Measurements from ENCODE around the gene TIAM1. TPM values are rescaled to one million over a fixed set of nuclear protein-coding genes. Genes with fewer than 3 reads are reported as not detected.

TIAM1 gene
- total RNA-seq, 3 donors from 2014 or later = 6.2 to 11.6 (median 10.4) TPM

GRCh38 chr21:31363720-31364119 lies 19.7 kb upstream of the TIAM1 start:
- no peaks in the 10 kb centered on the region for H3K4me1 ChIP-seq (ENCODE audit: low read depth)
- TF ChIP-seq CTCF (IDR thresholded peaks at IDR 0.05) = no peak
- DNase-seq = no peak
- ATAC-seq = no peak
- no peaks in the 10 kb centered on the region for H3K9me3 ChIP-seq
- no peaks in the 10 kb centered on the region for H3K36me3 ChIP-seq (ENCODE audit: low read depth)
- no peak overlapping the region for H3K4me3 ChIP-seq
- intact Hi-C loops (cut with DNase I, micrococcal nuclease) = no loop called here

- no peak for ATAC-seq
- H3K36me3 ChIP-seq (ENCODE audit: low read depth) = no peaks in the 10 kb centered on the region
These were observed 16.7 kb upstream of the TIAM1 start for GRCh38 chr21:31360717-31361116.

GRCh38 chr21:31358158-31358557 lies 14.1 kb upstream of the TIAM1 start:
- H3K9me3 ChIP-seq = no peaks in the 10 kb centered on the region
- no peaks in the 10 kb centered on the region for H3K36me3 ChIP-seq (ENCODE audit: low read depth)
- intact Hi-C loops (cut with DNase I, micrococcal nuclease) = no loop called here
- ATAC-seq (no peak), DNase-seq (no peak)
- no peak overlapping the region for H3K4me3 ChIP-seq
- H3K4me1 ChIP-seq (ENCODE audit: low read depth) = no peaks in the 10 kb centered on the region
- no peak for TF ChIP-seq CTCF (IDR thresholded peaks at IDR 0.05)

More at GRCh38 chr21:31360717-31361116, 16.7 kb upstream of the TIAM1 start:
- intact Hi-C loops (cut with DNase I, micrococcal nuclease) = no loop called here
- DNase-seq = no peak
- no peak for TF ChIP-seq CTCF (IDR thresholded peaks at IDR 0.05)
- Histone ChIP-seq H3K4me3 (no peak overlapping the region), H3K4me1 (ENCODE audit: low read depth) (no peaks in the 10 kb centered on the region), H3K9me3 (no peaks in the 10 kb centered on the region)

GRCh38 chr21:31356440-31356839 lies 12.4 kb upstream of the TIAM1 start:
- H3K4me1 ChIP-seq (ENCODE audit: low read depth) = no peaks in the 10 kb centered on the region
- H3K36me3 ChIP-seq (ENCODE audit: low read depth) = no peaks in the 10 kb centered on the region
- no peak for TF ChIP-seq CTCF (IDR thresholded peaks at IDR 0.05)
- intact Hi-C loops (cut with DNase I, micrococcal nuclease) = no loop called here
- ATAC-seq = no peak
- H3K9me3 ChIP-seq = no peaks in the 10 kb centered on the region
- H3K4me3 ChIP-seq = no peak overlapping the region
- DNase-seq = no peak

GRCh38 chr21:31354604-31355443 lies 10.8 kb upstream of the TIAM1 start:
- ATAC-seq (peak; percentile 86), DNase-seq (peak in 1 of 3 donors; percentile 4)
- no peaks in the 10 kb centered on the region for H3K36me3 ChIP-seq (ENCODE audit: low read depth)
- intact Hi-C loops (cut with DNase I, micrococcal nuclease) = no loop called here
- TF ChIP-seq CTCF (IDR thresholded peaks at IDR 0.05) = no peak
- no peaks in the 10 kb centered on the region for H3K4me1 ChIP-seq (ENCODE audit: low read depth)
- H3K4me3 ChIP-seq = no peak overlapping the region
- H3K9me3 ChIP-seq = no peaks in the 10 kb centered on the region

All from mucosa of descending colon (tissue), 3 donors.